ENCODE measurements around the gene PRUNE2.
A peak's percentile ranks its signal among the peaks of the same experiment; 100 is the strongest.
"Not testable (repeated sequence)": the region's sequence is repeated elsewhere in the genome, so short reads cannot be mapped to it uniquely, and the experiment has no call there.

The PRUNE2 gene

GRCh38 chr9:76905791-76906646 is at the start of gene PRUNE2:
Gene PRUNE2 (minus strand): TSS chr9:76906114. CDS start chr9:76905963, 151 bp downstream.
- DNase-seq (ENCODE audit: low spot score) = peak; percentile 78

GRCh38 chr9:76955406-76955805 is 49.5 kb upstream of the PRUNE2 start:
- DNase-seq (ENCODE audit: low spot score) = not testable (repeated sequence)

GRCh38 chr9:76949865-76950264 is 44.0 kb upstream of the PRUNE2 start:
- DNase-seq (ENCODE audit: low spot score) = no peak

- no peak for DNase-seq (ENCODE audit: low spot score)
Observed at GRCh38 chr9:76944011-76944410, 38.1 kb upstream of the PRUNE2 start.

GRCh38 chr9:76943054-76943453 is 37.1 kb upstream of the PRUNE2 start:
- DNase-seq (ENCODE audit: low spot score) = no peak

- DNase-seq (ENCODE audit: low spot score) = no peak
Observed at GRCh38 chr9:76932757-76933156, 26.8 kb upstream of the PRUNE2 start.

- DNase-seq (ENCODE audit: low spot score) = no peak
Observed at GRCh38 chr9:76932265-76932664, 26.4 kb upstream of the PRUNE2 start.

GRCh38 chr9:76927540-76928240 is 21.8 kb upstream of the PRUNE2 start:
- no peak for DNase-seq (ENCODE audit: low spot score)

GRCh38 chr9:76926846-76927245 is 20.9 kb upstream of the PRUNE2 start:
- no peak for DNase-seq (ENCODE audit: low spot score)

GRCh38 chr9:76926324-76926741 is 20.4 kb upstream of the PRUNE2 start:
- DNase-seq (ENCODE audit: low spot score) = no peak

- no peak for DNase-seq (ENCODE audit: low spot score)
Observed at GRCh38 chr9:76921165-76921564, 15.3 kb upstream of the PRUNE2 start.

- DNase-seq (ENCODE audit: low spot score) = no peak
Observed at GRCh38 chr9:76917299-76917698, 11.4 kb upstream of the PRUNE2 start.

GRCh38 chr9:76916231-76916630 is 10.3 kb upstream of the PRUNE2 start:
- DNase-seq (ENCODE audit: low spot score) = no peak

GRCh38 chr9:76913467-76913866 is 7.6 kb upstream of the PRUNE2 start:
- no peak for DNase-seq (ENCODE audit: low spot score)

GRCh38 chr9:76912636-76913275 is 6.8 kb upstream of the PRUNE2 start:
- no peak for DNase-seq (ENCODE audit: low spot score)

- DNase-seq (ENCODE audit: low spot score) = no peak
Observed at GRCh38 chr9:76911971-76912370, 6.1 kb upstream of the PRUNE2 start.

GRCh38 chr9:76910861-76911260 is 4.9 kb upstream of the PRUNE2 start:
- no peak for DNase-seq (ENCODE audit: low spot score)

GRCh38 chr9:76906647-76906975 is 697 bp upstream of the PRUNE2 start:
- no peak for DNase-seq (ENCODE audit: low spot score)

- DNase-seq (ENCODE audit: low spot score) = no peak
Observed at GRCh38 chr9:76904661-76905457, 1.1 kb downstream of the PRUNE2 start.

GRCh38 chr9:76902395-76902794 is 3.5 kb downstream of the PRUNE2 start:
- no peak for DNase-seq (ENCODE audit: low spot score)

- no peak for DNase-seq (ENCODE audit: low spot score)
Observed at GRCh38 chr9:76901801-76902200, 4.1 kb downstream of the PRUNE2 start.

GRCh38 chr9:76900884-76901440 is 5.0 kb downstream of the PRUNE2 start:
- DNase-seq (ENCODE audit: low spot score) = no peak
